Stimulated activated CD8-positive, alpha-beta memory T cell treated with anti-CD3 and anti-CD28 coated beads, Interleukin-7, amount 100 ng/mL, for 48 hours (primary cell): ENCODE measurements around the gene PEX26.
"Not testable (repeated sequence)": the region's sequence is repeated elsewhere in the genome, so short reads cannot be mapped to it uniquely, and the experiment has no call there.

Source experiments
- DNase-seq, 2 donors: peaks; one replicate each; pipeline ENCODE4 v3.0.0-alpha.2; 2020; ENCODE audit warnings: low read depth in 1 of 2; ENCODE audit errors: extremely low read depth in 1 of 2

Gene PEX26

GRCh38 chr22:18115906-18116371, 38.1 kb downstream of the PEX26 start:
- no peak for DNase-seq

GRCh38 chr22:18116634-18117033, 38.8 kb downstream of the PEX26 start:
- DNase-seq = no peak

- DNase-seq = no peak
Measured at GRCh38 chr22:18118345-18118915, 40.6 kb downstream of the PEX26 start.

- no peak for DNase-seq
Measured at GRCh38 chr22:18119409-18120110, 41.8 kb downstream of the PEX26 start.

- DNase-seq = no peak
Measured at GRCh38 chr22:18120857-18121256, 43.1 kb downstream of the PEX26 start.

GRCh38 chr22:18121506-18121905, 43.7 kb downstream of the PEX26 start:
- no peak for DNase-seq

- DNase-seq = no peak
Measured at GRCh38 chr22:18121954-18122554, 44.3 kb downstream of the PEX26 start.

- DNase-seq = not testable (repeated sequence)
Measured at GRCh38 chr22:18123476-18124025, 45.8 kb downstream of the PEX26 start.

GRCh38 chr22:18126606-18127005, 48.8 kb downstream of the PEX26 start:
- no peak for DNase-seq

- no peak for DNase-seq
Measured at GRCh38 chr22:18130018-18130417, 52.2 kb downstream of the PEX26 start.

GRCh38 chr22:18130699-18131429, 53.1 kb downstream of the PEX26 start:
- no peak for DNase-seq

GRCh38 chr22:18133452-18133851, 55.7 kb downstream of the PEX26 start:
- DNase-seq = no peak

GRCh38 chr22:18136563-18137320, 59.0 kb downstream of the PEX26 start:
- no peak for DNase-seq

- not testable (repeated sequence) for DNase-seq
Measured at GRCh38 chr22:18141004-18141403, 63.2 kb downstream of the PEX26 start.

- no peak for DNase-seq
Measured at GRCh38 chr22:18144105-18144504, 66.3 kb downstream of the PEX26 start.

- DNase-seq = no peak
Measured at GRCh38 chr22:18145676-18146388, 68.0 kb downstream of the PEX26 start.

GRCh38 chr22:18146389-18146753, 68.6 kb downstream of the PEX26 start:
- no peak for DNase-seq

GRCh38 chr22:18147791-18148190, 70.0 kb downstream of the PEX26 start:
- no peak for DNase-seq

- DNase-seq = no peak
Measured at GRCh38 chr22:18148293-18148965, 70.6 kb downstream of the PEX26 start.
